Fibroblast of the aortic adventitia (primary cell): ENCODE measurements around the gene LYZL6. TPM values are rescaled to one million over a fixed set of nuclear protein-coding genes. Genes with fewer than 3 reads are reported as not detected.

Source experiments
- DNase-seq: peaks from one replicate; pipeline ENCODE4 v3.0.0-alpha.2; 2010; ENCODE audit warnings: low read depth
- H3K4me3 ChIP-seq: 2 replicates; pipeline ENCODE4 v1.5.1; 2011; ENCODE audit warnings: low read depth, mild to moderate bottlenecking, control low read depth, low read length, moderate library complexity
- CTCF ChIP-seq: IDR thresholded peaks from 2 replicates; pipeline ENCODE4 v1.5.1; 2011; ENCODE audit warnings: mild to moderate bottlenecking, low read length, control low read depth, inconsistent platforms; ENCODE audit not compliant: insufficient read depth
- total RNA-seq: library from RNA; depleted of rRNA; stranded (reverse); fragments of >200 nt; gene quantifications from 2 replicates; pipeline ENCODE4 v1.2.3, GENCODE V29; 2012; ENCODE audit warnings: low replicate concordance

The LYZL6 gene
- total RNA-seq, 1 donor = not detected

DNA sequence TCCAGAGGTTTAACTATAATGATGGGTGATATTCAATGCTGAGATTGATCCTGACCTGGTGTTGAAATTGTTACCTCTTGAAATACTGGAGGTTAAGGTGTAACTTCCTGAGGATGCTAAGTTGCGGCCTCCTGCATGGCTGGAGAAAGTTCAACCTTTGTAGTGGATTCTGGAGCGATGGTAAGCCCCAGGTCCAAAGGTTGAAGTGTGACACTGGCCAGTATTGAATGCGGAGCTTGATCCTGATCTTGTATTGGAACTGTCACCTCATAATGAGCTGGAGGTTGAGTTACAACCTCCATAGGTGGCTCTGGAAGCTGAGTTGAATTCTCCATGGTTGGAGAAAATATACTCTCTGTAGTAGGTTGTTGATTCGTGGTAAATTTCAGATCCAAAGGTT, 29.9 kb downstream of the LYZL6 start:
- H3K4me3 ChIP-seq = no peak overlapping the region
- DNase-seq = no peak
- no peak for TF ChIP-seq CTCF

DNA sequence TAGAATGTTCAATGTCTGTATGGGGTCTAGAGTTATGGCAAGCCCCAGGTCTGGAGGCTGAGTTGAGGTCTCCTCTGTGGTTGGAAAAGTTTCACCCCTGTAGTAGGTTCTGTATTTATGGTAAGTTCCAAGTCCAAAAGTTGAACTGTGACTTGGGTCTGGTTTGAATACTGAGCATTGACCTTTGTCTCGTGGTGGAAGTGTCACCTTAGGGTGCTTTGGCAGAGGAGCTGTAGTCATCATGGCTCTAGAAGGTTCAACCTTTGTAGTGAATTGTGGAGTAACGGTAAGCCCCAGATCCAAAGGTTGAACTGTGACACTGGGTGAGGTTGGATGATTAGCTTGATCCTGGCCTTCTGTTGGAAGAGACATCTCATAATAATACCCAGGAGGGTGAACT, 30.6 kb downstream of the LYZL6 start:
- H3K4me3 ChIP-seq = no peak overlapping the region
- TF ChIP-seq CTCF = no peak
- DNase-seq = no peak

- no peak for DNase-seq
- H3K4me3 ChIP-seq = no peak overlapping the region
- no peak for TF ChIP-seq CTCF
Measured at GRCh38 chr17:35912339-35912912, 31.1 kb downstream of the LYZL6 start.

GRCh38 chr17:35909408-35909807, 34.1 kb downstream of the LYZL6 start:
- TF ChIP-seq CTCF = no peak
- no peak overlapping the region for H3K4me3 ChIP-seq
- DNase-seq = no peak

- H3K4me3 ChIP-seq = no peak overlapping the region
- DNase-seq = no peak
- no peak for TF ChIP-seq CTCF
Measured at GRCh38 chr17:35907691-35908090, 35.8 kb downstream of the LYZL6 start.

DNA sequence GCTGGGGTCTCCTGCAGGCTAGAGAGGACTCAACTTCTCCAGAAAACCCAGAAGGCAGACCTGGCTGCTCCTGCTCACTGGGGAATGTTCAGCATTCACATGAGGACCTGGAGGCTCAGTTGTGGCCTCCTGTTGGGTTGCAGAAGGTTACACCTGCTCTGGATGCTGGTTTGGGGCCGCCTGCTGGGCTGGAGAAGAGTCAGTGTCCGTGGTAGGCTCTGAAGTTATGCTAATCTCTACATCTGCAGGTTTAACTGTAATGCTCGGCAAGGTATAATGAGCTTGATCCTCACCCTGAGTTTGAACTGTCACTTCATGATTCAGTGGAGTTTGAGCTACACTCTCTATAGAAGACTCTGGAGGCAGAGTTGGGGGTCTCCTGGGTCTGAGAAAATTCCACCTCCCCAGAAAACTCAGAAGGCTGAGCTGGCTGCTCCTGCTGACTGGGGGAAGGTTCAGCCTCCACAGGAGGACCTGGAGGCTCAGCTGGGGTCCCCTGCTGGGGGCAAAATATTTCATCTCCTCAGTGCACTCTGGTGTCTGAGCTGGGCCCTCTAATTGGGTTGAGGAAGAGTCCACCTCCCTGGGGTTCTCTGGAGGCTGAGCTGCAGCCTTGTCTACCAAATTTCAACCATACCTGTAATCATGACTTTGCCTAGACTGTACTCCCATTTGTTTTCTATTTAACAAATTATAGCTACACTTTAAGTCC, 36.4 kb downstream of the LYZL6 start:
- TF ChIP-seq CTCF = no peak
- DNase-seq = no peak
- H3K4me3 ChIP-seq = no peak overlapping the region
